HepG2 (cell line): ENCODE measurements around the gene BBC3. TPM values are rescaled to one million over a fixed set of nuclear protein-coding genes. Genes with fewer than 3 reads are reported as not detected.

Source experiments
- ATF4 ChIP-seq, 2 experiments: fragments of 450-650 bp in 1 of 2; sonication (generic) in 1 of 2; formaldehyde crosslinking; IDR thresholded peaks; 2 replicates each; pipeline versions ENCODE4 v1.5.0 to v1.8.0; 2020 to 2022; ENCODE audit warnings: mild to moderate bottlenecking in 1 of 2, missing genetic modification reagents in 1 of 2
- CEBPB ChIP-seq: IDR thresholded peaks from 2 replicates; pipeline ENCODE4 v1.6.1; 2011; ENCODE audit warnings: low read depth, low read length, improper control_type of control experiment, borderline replicate concordance
- KLF16 ChIP-seq, 2 experiments: sonication (generic) in 1 of 2; formaldehyde crosslinking in 1 of 2; IDR thresholded peaks; 2 replicates each; pipeline versions ENCODE4 v1.6.1 to v1.8.0; 2016 to 2023; ENCODE audit warnings: missing genetic modification reagents in 2 of 2, missing compliant biosample characterization in 1 of 2
- RFX5 ChIP-seq: IDR thresholded peaks from 2 replicates; pipeline ENCODE4 v1.6.1; 2011; ENCODE audit warnings: low read depth, low read length, improper control_type of control experiment
- SIX4 ChIP-seq: sonication (generic); formaldehyde crosslinking; IDR thresholded peaks from 2 replicates; pipeline ENCODE4 v1.4.0; 2020; ENCODE audit warnings: missing genetic modification reagents
- SMARCC2 ChIP-seq: fragments of 450-650 bp; IDR thresholded peaks from 2 replicates; pipeline ENCODE4 v1.6.1; 2017; ENCODE audit warnings: antibody characterized with exemption, mild to moderate bottlenecking
- SMYD3 ChIP-seq: sonication (generic); formaldehyde crosslinking; IDR thresholded peaks from 2 replicates; pipeline ENCODE4 v1.8.1; 2023; ENCODE audit warnings: mild to moderate bottlenecking, missing genetic modification reagents
- SP140L ChIP-seq: sonication (generic); formaldehyde crosslinking; IDR thresholded peaks from 2 replicates; pipeline ENCODE4 v1.4.0; 2020; ENCODE audit warnings: missing genetic modification reagents, borderline replicate concordance
- SP4 ChIP-seq: sonication (generic); formaldehyde crosslinking; IDR thresholded peaks from 2 replicates; pipeline ENCODE4 v1.8.1; 2023; ENCODE audit warnings: mild to moderate bottlenecking, missing genetic modification reagents
- STAG1 ChIP-seq: sonication (generic); formaldehyde crosslinking; IDR thresholded peaks from 2 replicates; pipeline ENCODE4 v1.4.0; 2020; ENCODE audit warnings: missing genetic modification reagents
- UBTF ChIP-seq: sonication (generic); formaldehyde crosslinking; IDR thresholded peaks from 2 replicates; pipeline ENCODE4 v1.4.0; 2020; ENCODE audit warnings: mild to moderate bottlenecking, missing genetic modification reagents
- ZBED4 ChIP-seq: sonication (generic); formaldehyde crosslinking; IDR thresholded peaks from 2 replicates; pipeline ENCODE4 v1.4.0; 2020; ENCODE audit warnings: missing genetic modification reagents, borderline replicate concordance
- ZIK1 ChIP-seq: sonication (generic); formaldehyde crosslinking; IDR thresholded peaks from 2 replicates; pipeline ENCODE4 v1.5.0; 2020; ENCODE audit warnings: mild to moderate bottlenecking, low read depth, missing genetic modification reagents, borderline replicate concordance
- ZNF674 ChIP-seq: sonication (generic); formaldehyde crosslinking; IDR thresholded peaks from 2 replicates; pipeline ENCODE4 v1.5.0; 2020; ENCODE audit warnings: low read depth, mild to moderate bottlenecking, missing genetic modification reagents
- ZNF687 ChIP-seq: sonication (generic); formaldehyde crosslinking; IDR thresholded peaks from 2 replicates; pipeline ENCODE4 v1.5.1; 2020; ENCODE audit warnings: mild to moderate bottlenecking, missing genetic modification reagents, moderate library complexity
- ZNF746 ChIP-seq: sonication (generic); formaldehyde crosslinking; IDR thresholded peaks from 2 replicates; pipeline ENCODE4 v1.8.0; 2022; ENCODE audit warnings: mild to moderate bottlenecking, missing genetic modification reagents
- ZNF792 ChIP-seq: IDR thresholded peaks from 2 replicates; pipeline ENCODE4 v1.6.1; 2016
- ZNF850 ChIP-seq: sonication (generic); formaldehyde crosslinking; conservative IDR thresholded peaks from 2 replicates; pipeline ENCODE4 v1.9.0; 2021; ENCODE audit warnings: mild to moderate bottlenecking, missing genetic modification reagents
- polyA plus RNA-seq, 8 experiments: library from polyadenylated mRNA; depleted of rRNA in 3 of 8; stranded (reverse) in 7 of 8; unstranded in 1 of 8; fragments of >200 nt; fragmentation: Illumina TruSeq in 4 of 8; extraction: Trizol in 4 of 8; gene quantifications; 2 replicates each; pipeline versions ENCODE4 v1.2.1 to v1.2.3, GENCODE V29; 2011 to 2016; ENCODE audit warnings: low read depth in 4 of 8, missing spikeins in 1 of 8, mixed read lengths in 1 of 8; ENCODE audit not compliant: insufficient read depth in 1 of 8
- total RNA-seq, 5 experiments: library from RNA; depleted of rRNA; stranded (reverse); fragments of >200 nt; fragmentation: Illumina TruSeq; extraction: Trizol; gene quantifications; 2 replicates each; pipeline ENCODE4 v1.2.3, GENCODE V29; 2016; ENCODE audit warnings: low read depth in 1 of 5

The BBC3 gene
- total and polyA plus RNA-seq, 2 of the 13 experiments (the other 11 are each of a cell fraction or from before 2014, with no cell fraction given) = 6.1 to 8.8 TPM

GRCh38 chr19:47231215-47232054 lies 436 bp upstream of the BBC3 start (continued):
- TF ChIP-seq ZBED4 (no peak; the same call in 1 of the 2 replicates), ZNF687 (peak; percentile 93), KLF16 (CRISPR knock-in tag; IDR thresholded peaks at IDR 0.05) (peak in 1 of 2 experiments; percentile 44; a peak in 1 of 4 replicates), ZNF746 (CRISPR knock-in tag) (peak; percentile 69), RFX5 (no peak), ZNF674 (CRISPR knock-in tag) (no peak), ZNF792 (CRISPR knock-in tag) (0 out of 2 replicates have a peak, but pooled peaks have one; percentile 34), ZNF850 (CRISPR knock-in tag) (no peak), STAG1 (CRISPR knock-in tag) (no peak), SP140L (CRISPR knock-in tag) (no peak), CEBPB (no peak), SP4 (CRISPR knock-in tag) (peak; percentile 83), ATF4 (CRISPR knock-in tag; IDR thresholded peaks at IDR 0.05) (peak in 1 of 2 experiments; percentile 56; a peak in 2 of 4 replicates), SMYD3 (CRISPR knock-in tag) (no peak; the same call in 1 of the 2 replicates), ZIK1 (CRISPR knock-in tag) (no peak), SIX4 (no peak), SMARCC2 (no peak), UBTF (CRISPR knock-in tag) (peak; percentile 73)
